Spleen (tissue), 11 donors: Measurements from ENCODE around the gene UGT1A7. TPM values are rescaled to one million over a fixed set of nuclear protein-coding genes. Genes with fewer than 3 reads are reported as not detected.
A peak's percentile ranks its signal among the peaks of the same experiment; 100 is the strongest.

ENCODE experiments used
- DNase-seq: peaks from one replicate; pipeline ENCODE4 v3.0.0-alpha.2; 2020
- H3K27ac ChIP-seq, 8 donors: fragments of 200-600 bp; sonication (generic) in 7 of 8; 1 replicate in 4 of 8; 2 replicates in 4 of 8; pipeline versions ENCODE4 v1.5.0 to v1.8.0; 2016 to 2021; ENCODE audit warnings: inconsistent platforms in 4 of 8, mild to moderate bottlenecking in 4 of 8, moderate library complexity in 1 of 8
- H3K27me3 ChIP-seq, 7 donors: fragments of 200-600 bp; sonication (generic) in 6 of 7; replicated peaks in 1 of 7; 1 replicate in 4 of 7; 2 replicates in 3 of 7; pipeline versions ENCODE4 v1.5.0 to v1.8.0; 2016 to 2021; ENCODE audit warnings: inconsistent platforms in 3 of 7, mild to moderate bottlenecking in 1 of 7
- H3K36me3 ChIP-seq, 6 donors: fragments of 200-600 bp; sonication (generic) in 5 of 6; 1 replicate in 4 of 6; 2 replicates in 2 of 6; pipeline versions ENCODE4 v1.5.0 to v1.8.0; 2016 to 2021; ENCODE audit warnings: inconsistent platforms in 2 of 6
- H3K4me1 ChIP-seq, 6 donors: fragments of 200-600 bp; sonication (generic) in 5 of 6; 1 replicate in 3 of 6; 2 replicates in 3 of 6; pipeline versions ENCODE4 v1.5.0 to v1.8.0; 2016 to 2021; ENCODE audit warnings: inconsistent platforms in 3 of 6
- H3K4me3 ChIP-seq, 8 donors: fragments of 200-600 bp; sonication (generic) in 7 of 8; 1 replicate in 4 of 8; 2 replicates in 4 of 8; pipeline versions ENCODE4 v1.5.0 to v1.8.0; 2016 to 2021; ENCODE audit warnings: inconsistent platforms in 4 of 8, mild to moderate bottlenecking in 4 of 8, moderate library complexity in 2 of 8
- H3K9me3 ChIP-seq, 8 donors: fragments of 200-600 bp; sonication (generic) in 7 of 8; 1 replicate in 4 of 8; 2 replicates in 4 of 8; pipeline versions ENCODE4 v1.5.0 to v1.8.0; 2016 to 2021; ENCODE audit warnings: inconsistent platforms in 4 of 8
- CTCF ChIP-seq, 11 experiments: fragments of 200-600 bp in 7 of 11; fragments of 450-650 bp in 4 of 11; sonication (generic) in 4 of 11; IDR thresholded peaks in 8 of 11; conservative IDR thresholded peaks in 3 of 11; 1 replicate in 7 of 11; 2 replicates in 4 of 11; pipeline versions ENCODE4 v1.4.0 to v1.8.0; 2016 to 2021; ENCODE audit warnings: antibody characterized with exemption in 11 of 11, inconsistent platforms in 4 of 11, mild to moderate bottlenecking in 1 of 11
- POLR2A ChIP-seq, 3 donors: fragments of 450-650 bp; IDR thresholded peaks; one replicate each; pipeline ENCODE4 v1.5.1; 2017; ENCODE audit warnings: antibody characterized with exemption in 3 of 3, mild to moderate bottlenecking in 1 of 3
- POLR2AphosphoS5 ChIP-seq, 3 donors: sonication (generic); formaldehyde crosslinking; IDR thresholded peaks; one replicate each; pipeline ENCODE4 v1.5.1; 2017; ENCODE audit warnings: antibody characterized with exemption in 3 of 3
- WGBS, 5 donors: extraction: QIAGEN DNeasy Blood & Tissue Kit in 3 of 5; methylation state at CpG; one replicate each; pipeline versions ENCODE4 v1.1.5 to v1.1.7; 2013 to 2018; 5-methylcytosine and 5-hydroxymethylcytosine counted together
- intact Hi-C: fragments of 100-400 bp; cut with DNase I; formaldehyde crosslinking; loops from one replicate; pipeline ENCODE4 v1.15.0; 2023; ENCODE audit warnings: low total_unique reads
- polyA plus RNA-seq, 3 donors: library from polyadenylated mRNA; stranded (reverse); fragments of 200-250 nt; gene quantifications; one replicate each; pipeline ENCODE4 v1.2.1, GENCODE V29; 2013
- total RNA-seq, 7 donors: library from RNA; depleted of rRNA in 3 of 7; stranded (reverse); fragments of >200 nt in 3 of 7; fragmentation: NEBNext Ultra II Directional in 4 of 7; extraction: Animal tissue kit (Norgen Biotek cat#: 25700) in 4 of 7; gene quantifications; one replicate each; pipeline versions ENCODE4 v1.1.0 to v1.2.1, GENCODE V29; 2016 to 2021
- donor health status: healthy with polysubstance abuse.
- donor health status: DM: no; HTN: no; CAD: no; lungs with moderate emphysema.
- donor health status: DM: no; HTN: no; CAD: no.
- donor health status: Bipolar disorder and iron deficiency.
- donor health status: healthy.
- donor health status: DM: no; HTN: no; CAD: no.
- donor health status: DM: yes; HTN: yes; CAD: no.

UGT1A7 gene
- total and polyA plus RNA-seq, 10 donors = 0.03 TPM; not detected in 9

DNA sequence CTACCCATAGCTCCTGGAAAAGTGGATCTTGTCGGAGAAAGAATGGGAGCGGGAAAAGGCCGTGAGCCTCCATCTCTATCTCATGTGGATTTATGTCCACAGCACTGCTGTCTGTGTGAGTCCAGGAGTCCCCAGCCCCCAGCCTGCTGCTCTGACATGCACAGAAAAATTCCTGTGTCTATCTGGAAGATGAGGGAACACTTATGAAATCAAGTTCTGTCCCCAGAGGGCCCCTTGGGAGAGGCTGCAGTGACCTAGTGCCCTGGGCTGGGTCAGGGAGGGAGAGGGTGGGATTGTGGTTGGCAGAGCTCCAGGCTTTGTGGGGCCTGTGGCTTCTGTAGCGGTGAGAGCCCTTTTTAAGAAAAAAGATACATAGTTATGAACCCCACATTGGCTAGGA is 135.1 kb downstream of the UGT1A7 start:
- Histone ChIP-seq H3K27ac (no peak overlapping the region), H3K27me3 (peaks cover 0 to 15% (median 0%) of the 10 kb centered on the region in 7 donors), H3K4me1 (no peaks in the 10 kb centered on the region), H3K36me3 (no peaks in the 10 kb centered on the region), H3K9me3 (peaks cover 0 to 4% (median 0%) of the 10 kb centered on the region in 8 donors), H3K4me3 (no peak overlapping the region)
- DNase-seq = peak; percentile 46
- WGBS, 5 donors = 75 to 81% (median 78%) methylated on average over 4 of the region's 4 CpGs
- no peak for TF ChIP-seq POLR2A (IDR thresholded peaks at IDR 0.05)
- TF ChIP-seq CTCF (IDR thresholded peaks at IDR 0.05 in 8 of 11, conservative IDR thresholded peaks at IDR 0.05 in 3 of 11) = no peak
- TF ChIP-seq POLR2AphosphoS5 (IDR thresholded peaks at IDR 0.05) = no peak
- intact Hi-C loops = no loop called here

DNA sequence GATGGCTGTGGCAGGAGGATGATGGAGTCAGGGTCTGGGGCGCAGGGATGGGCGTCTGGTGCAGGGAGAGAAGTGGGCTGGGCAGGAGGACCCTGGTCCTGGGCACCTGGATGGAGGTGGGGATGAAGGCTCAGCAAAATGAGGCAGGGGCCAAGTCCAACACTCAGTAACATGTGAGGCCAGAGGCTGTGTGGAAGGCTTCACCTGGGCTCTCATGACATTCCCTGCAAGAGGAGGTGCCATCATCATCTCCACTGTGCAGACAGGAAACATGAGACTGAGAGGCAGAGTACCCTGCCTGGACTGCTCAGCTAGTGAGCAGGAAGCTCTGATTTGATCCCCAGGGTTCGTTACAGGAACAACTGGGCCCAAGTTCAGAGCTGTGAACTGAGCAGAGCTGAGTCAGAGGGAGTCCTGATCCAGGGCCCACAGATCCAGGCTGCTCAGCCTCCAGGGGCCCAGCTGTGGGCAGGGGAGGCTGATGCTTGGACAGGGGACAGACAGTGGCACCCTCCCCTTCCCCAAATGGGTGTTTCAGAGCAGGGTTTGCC is 135.7 kb downstream of the UGT1A7 start:
- Histone ChIP-seq H3K36me3 (no peaks in the 10 kb centered on the region), H3K27me3 (peaks cover 0 to 13% (median 0%) of the 10 kb centered on the region in 7 donors), H3K4me1 (no peaks in the 10 kb centered on the region), H3K4me3 (no peak overlapping the region), H3K9me3 (peaks cover 0 to 4% (median 0%) of the 10 kb centered on the region in 8 donors), H3K27ac (no peak overlapping the region)
- DNase-seq = peak; percentile 49
- 63 to 80% (median 74%) methylated on average over 3 of the region's 3 CpGs for WGBS, 5 donors
- TF ChIP-seq POLR2AphosphoS5 (IDR thresholded peaks at IDR 0.05) (no peak), CTCF (IDR thresholded peaks at IDR 0.05 in 8 of 11, conservative IDR thresholded peaks at IDR 0.05 in 3 of 11) (no peak), POLR2A (IDR thresholded peaks at IDR 0.05) (no peak)
- intact Hi-C loops = no loop called here

DNA sequence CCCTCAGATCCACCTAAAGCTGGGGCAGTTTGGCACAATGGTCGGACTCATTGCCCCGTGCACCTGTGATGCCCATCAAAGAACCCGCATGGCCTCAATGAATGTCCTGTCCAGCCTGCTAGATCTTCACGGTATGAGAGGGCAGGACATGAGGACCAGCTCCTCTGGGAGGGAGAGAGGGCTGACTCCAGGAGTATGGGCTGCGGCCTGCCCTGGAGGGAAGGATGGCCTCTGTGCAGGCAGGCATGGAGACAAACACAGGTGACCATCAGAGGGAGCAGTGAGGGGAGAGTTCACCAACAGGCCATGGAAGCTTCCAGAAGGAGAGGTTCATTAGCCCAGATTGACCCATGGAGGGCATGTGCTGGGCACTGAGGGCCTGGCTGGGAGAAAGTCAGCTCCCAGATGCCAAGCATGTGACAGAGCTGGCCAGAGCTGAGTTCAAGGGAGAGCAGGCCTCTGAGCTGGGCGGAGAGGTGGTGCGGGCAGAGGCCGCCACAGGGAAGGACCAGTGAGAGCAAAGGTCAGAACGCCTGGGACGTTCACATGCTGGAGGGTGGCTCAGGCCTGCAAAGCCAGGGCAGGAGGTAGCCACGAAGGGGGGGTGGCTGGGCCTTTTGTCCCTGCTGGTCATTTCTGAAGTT is 136.4 kb downstream of the UGT1A7 start:
- H3K27ac ChIP-seq = no peak overlapping the region
- H3K4me3 ChIP-seq = no peak overlapping the region
- peaks cover 0 to 13% (median 0%) of the 10 kb centered on the region in 7 donors for H3K27me3 ChIP-seq
- no peaks in the 10 kb centered on the region for H3K36me3 ChIP-seq
- peak; percentile 59 for DNase-seq
- no peaks in the 10 kb centered on the region for H3K4me1 ChIP-seq
- intact Hi-C loops = no loop called here
- TF ChIP-seq POLR2A (IDR thresholded peaks at IDR 0.05) (no peak), POLR2AphosphoS5 (IDR thresholded peaks at IDR 0.05) (no peak), CTCF (IDR thresholded peaks at IDR 0.05 in 8 of 11, conservative IDR thresholded peaks at IDR 0.05 in 3 of 11) (no peak)
- peaks cover 0 to 4% (median 0%) of the 10 kb centered on the region in 8 donors for H3K9me3 ChIP-seq
- 86 to 93% (median 91%) methylated on average over 7 to 11 of the region's 11 CpGs for WGBS, 5 donors
